Heart right ventricle (tissue), 16 donors: ENCODE measurements around the gene CHRNA1. TPM values are rescaled to one million over a fixed set of nuclear protein-coding genes. Genes with fewer than 3 reads are reported as not detected.

ENCODE experiments used
- ATAC-seq, 8 donors: fragments of 200-7000 bp; cut with Tn5 transposase; one replicate each; pipeline ENCODE4 v1.9.1; 2020; ENCODE audit warnings: mild to moderate bottlenecking in 8 of 8, moderate library complexity in 8 of 8, moderate number of reproducible peaks in 1 of 8
- DNase-seq, 2 donors: peaks; one replicate each; pipeline ENCODE4 v3.0.0-alpha.2; 2020
- H3K27ac ChIP-seq, 10 donors: fragments of 200-600 bp; sonication (generic) in 2 of 10; one replicate each; pipeline versions ENCODE4 v1.5.0 to v1.8.0; 2020 to 2022; ENCODE audit warnings: mild to moderate bottlenecking in 3 of 10
- H3K27me3 ChIP-seq, 7 donors: fragments of 200-600 bp; one replicate each; pipeline ENCODE4 v1.8.0; 2021 to 2022; ENCODE audit warnings: mild to moderate bottlenecking in 2 of 7
- H3K36me3 ChIP-seq, 9 donors: fragments of 200-600 bp; sonication (generic) in 1 of 9; one replicate each; pipeline versions ENCODE4 v1.5.0 to v1.8.0; 2020 to 2022; ENCODE audit warnings: mild to moderate bottlenecking in 2 of 9
- H3K4me1 ChIP-seq, 9 donors: fragments of 200-600 bp; sonication (generic) in 1 of 9; one replicate each; pipeline versions ENCODE4 v1.5.0 to v1.8.0; 2020 to 2022; ENCODE audit warnings: mild to moderate bottlenecking in 4 of 9
- H3K4me3 ChIP-seq, 10 donors: fragments of 200-600 bp; sonication (generic) in 2 of 10; one replicate each; pipeline versions ENCODE4 v1.5.0 to v1.8.0; 2020 to 2022; ENCODE audit warnings: mild to moderate bottlenecking in 7 of 10, moderate library complexity in 2 of 10
- H3K9me3 ChIP-seq, 11 donors: fragments of 200-600 bp in 10 of 11; sonication (generic) in 2 of 11; one replicate each; pipeline versions ENCODE4 v1.5.0 to v1.8.0; 2013 to 2022; ENCODE audit warnings: mild to moderate bottlenecking in 2 of 11, control low read depth in 1 of 11, moderate library complexity in 1 of 11
- WGBS, 2 donors: extraction: QIAGEN DNeasy Blood & Tissue Kit; methylation state at CpG; one replicate each; pipeline ENCODE4 v1.1.7; 2013; ENCODE audit warnings: inconsistent platforms in 1 of 2; 5-methylcytosine and 5-hydroxymethylcytosine counted together
- intact Hi-C, 10 donors: fragments of 100-400 bp; cut with DNase I; formaldehyde crosslinking; loops; one replicate each; pipeline versions ENCODE4 v1.11.1 to v1.14.2; 2022
- polyA plus RNA-seq, 2 donors: library from polyadenylated mRNA; stranded (reverse); fragments of 200-250 nt; gene quantifications; one replicate each; pipeline ENCODE4 v1.2.3, GENCODE V29; 2013
- total RNA-seq, 10 donors: library from RNA; stranded (reverse); fragmentation: NEBNext Ultra II Directional in 3 of 10; extraction: Animal tissue kit (Norgen Biotek cat#: 25700) in 3 of 10; gene quantifications; one replicate each; pipeline versions ENCODE4 v1.2.1 to v1.2.4, GENCODE V29; 2021 to 2023
- TF ChIP-seq, protein P1 (sequence below), 9 donors: fragments of 200-600 bp; sonication (generic) in 2 of 9; IDR thresholded peaks; one replicate each; pipeline versions ENCODE4 v1.5.0 to v1.8.0; 2021 to 2022; ENCODE audit warnings: antibody characterized with exemption in 9 of 9, mild to moderate bottlenecking in 5 of 9, moderate library complexity in 1 of 9
- donor health status: Arrhythmogenic right ventricular cardiomyopathy.
- donor health status: ischemic (EF 13 %, LVEDD 7.1; RV severe dilation, severe dysfunction).
- donor health status: healthy with polysubstance abuse.
- donor health status: DM: no; HTN: yes; CAD: no.
- donor health status: DM: no; HTN: no; CAD: no.
- donor health status: ischemic (EF 25% LVEDD 6.9; RV normal size, moderate dysfunction).
- donor health status: ischemic (EF 25% LVEDD 5.7; RV mildly dilated, moderate dysfunction).
- donor health status: healthy.
- donor health status: DM: yes; HTN: yes; CAD: no.
- donor health status: Ischemic cardiomyopathy.
- donor health status: ischemic (EF 35%, LVEDD 5.7; RV mildly dilated, moderate dysfunction).
- donor health status: nonischemic (EF 11% LVEDD 7.7; RV severe dilation, severe dysfunction).
- donor health status: DM: yes; HTN: yes; CAD: no.
- donor health status: PGD.
- donor health status: ischemic (EF 29% LVEDD 5.4; RV normal size, mild dysfunction).
- donor health status: nonischemic (EF 23%, LVEDD 6.1; RV moderate dilation, normal function).

Gene CHRNA1
- total and polyA plus RNA-seq, 12 donors = 0.07 to 1.3 (median 0.50) TPM; not detected in 5

DNA sequence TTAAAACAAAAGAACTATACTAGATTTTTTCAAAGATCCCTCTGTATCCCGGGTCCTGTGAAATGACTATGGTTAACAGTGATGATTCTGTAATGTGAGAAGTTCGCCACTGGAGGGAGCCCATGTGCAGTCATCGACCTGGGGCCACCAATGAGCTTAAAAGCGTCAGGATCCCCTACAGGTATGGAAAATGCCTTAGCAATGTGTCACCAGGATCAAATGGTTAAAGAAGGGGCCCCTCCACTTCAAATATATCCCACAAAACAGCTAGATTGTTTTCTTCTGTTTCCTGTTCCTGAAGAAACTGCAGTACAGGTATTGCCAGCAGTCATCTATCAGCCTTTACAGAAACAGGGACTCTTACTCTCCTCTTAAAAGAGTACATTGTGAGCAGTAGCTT, 15.3 kb downstream of the CHRNA1 start:
- Histone ChIP-seq H3K9me3 (no peaks in the 10 kb centered on the region), H3K4me3 (no peak overlapping the region), H3K36me3 (no peaks in the 10 kb centered on the region), H3K27me3 (peaks cover 0 to 6% (median 0%) of the 10 kb centered on the region in 7 donors), H3K27ac (no peak overlapping the region), H3K4me1 (peaks cover 0 to 10% (median 0%) of the 10 kb centered on the region in 9 donors)
- ATAC-seq (peak in 5 of 8 donors; percentile 48 to 79 (median 74)), DNase-seq (peak; percentile 24 to 61)
- TF ChIP-seq, protein P1, sequence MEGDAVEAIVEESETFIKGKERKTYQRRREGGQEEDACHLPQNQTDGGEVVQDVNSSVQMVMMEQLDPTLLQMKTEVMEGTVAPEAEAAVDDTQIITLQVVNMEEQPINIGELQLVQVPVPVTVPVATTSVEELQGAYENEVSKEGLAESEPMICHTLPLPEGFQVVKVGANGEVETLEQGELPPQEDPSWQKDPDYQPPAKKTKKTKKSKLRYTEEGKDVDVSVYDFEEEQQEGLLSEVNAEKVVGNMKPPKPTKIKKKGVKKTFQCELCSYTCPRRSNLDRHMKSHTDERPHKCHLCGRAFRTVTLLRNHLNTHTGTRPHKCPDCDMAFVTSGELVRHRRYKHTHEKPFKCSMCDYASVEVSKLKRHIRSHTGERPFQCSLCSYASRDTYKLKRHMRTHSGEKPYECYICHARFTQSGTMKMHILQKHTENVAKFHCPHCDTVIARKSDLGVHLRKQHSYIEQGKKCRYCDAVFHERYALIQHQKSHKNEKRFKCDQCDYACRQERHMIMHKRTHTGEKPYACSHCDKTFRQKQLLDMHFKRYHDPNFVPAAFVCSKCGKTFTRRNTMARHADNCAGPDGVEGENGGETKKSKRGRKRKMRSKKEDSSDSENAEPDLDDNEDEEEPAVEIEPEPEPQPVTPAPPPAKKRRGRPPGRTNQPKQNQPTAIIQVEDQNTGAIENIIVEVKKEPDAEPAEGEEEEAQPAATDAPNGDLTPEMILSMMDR (IDR thresholded peaks at IDR 0.05) = peak; percentile 57 to 88 (median 81)
- 1 to 2% methylated on average over 4 of the region's 4 CpGs for WGBS, 2 donors
- intact Hi-C loops = no loop called here

GRCh38 chr2:174745142-174745541, 19.1 kb downstream of the CHRNA1 start:
- Histone ChIP-seq H3K36me3 (no peaks in the 10 kb centered on the region), H3K4me1 (no peaks in the 10 kb centered on the region), H3K27me3 (peaks cover 0 to 6% (median 0%) of the 10 kb centered on the region in 7 donors), H3K27ac (no peak overlapping the region), H3K9me3 (no peaks in the 10 kb centered on the region), H3K4me3 (no peak overlapping the region)
- intact Hi-C loops = no loop called here
- ATAC-seq (no peak), DNase-seq (no peak)
- TF ChIP-seq, protein P1 (IDR thresholded peaks at IDR 0.05) = no peak
- 91 to 92% methylated on average over 5 of the region's 5 CpGs for WGBS, 2 donors

DNA sequence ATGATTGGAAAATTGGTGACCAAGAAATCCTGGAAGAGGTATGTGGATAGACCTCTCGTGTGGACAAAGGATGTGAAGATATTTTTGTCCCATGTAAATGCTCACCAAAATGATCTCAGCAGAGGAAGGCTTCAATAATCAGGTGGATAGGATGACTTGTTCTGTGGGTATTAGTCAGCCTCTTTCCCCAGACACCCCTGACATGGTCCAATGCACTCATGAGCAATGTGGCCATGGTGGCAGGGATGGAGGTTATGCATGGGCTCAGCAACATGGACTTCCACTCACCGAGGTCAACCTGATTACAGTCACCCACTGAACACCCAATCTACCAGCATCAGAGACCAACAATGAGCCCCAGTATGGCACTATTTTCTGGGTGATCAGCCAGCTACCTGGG, 20.2 kb downstream of the CHRNA1 start:
- Histone ChIP-seq H3K27ac (no peak overlapping the region), H3K4me1 (no peaks in the 10 kb centered on the region), H3K9me3 (no peaks in the 10 kb centered on the region), H3K27me3 (peaks cover 0 to 6% (median 0%) of the 10 kb centered on the region in 7 donors), H3K4me3 (no peak overlapping the region), H3K36me3 (no peaks in the 10 kb centered on the region)
- intact Hi-C loops = no loop called here
- TF ChIP-seq, protein P1 (IDR thresholded peaks at IDR 0.05) = no peak
- WGBS, 2 donors = 95 to 99% methylated on average over 2 of the region's 2 CpGs
- no peak for ATAC-seq
- DNase-seq = no peak

GRCh38 chr2:174740721-174741120, 23.6 kb downstream of the CHRNA1 start:
- intact Hi-C loops = no loop called here
- no peaks in the 10 kb centered on the region for H3K9me3 ChIP-seq
- no peaks in the 10 kb centered on the region for H3K36me3 ChIP-seq
- no peak overlapping the region for H3K4me3 ChIP-seq
- no peaks in the 10 kb centered on the region for H3K4me1 ChIP-seq
- ATAC-seq = no peak
- peaks cover 0 to 11% (median 0%) of the 10 kb centered on the region in 7 donors for H3K27me3 ChIP-seq
- WGBS, 2 donors = 92 to 93% methylated on average over 3 of the region's 3 CpGs
- no peak for DNase-seq
- TF ChIP-seq, protein P1 (IDR thresholded peaks at IDR 0.05) = no peak
- H3K27ac ChIP-seq = no peak overlapping the region
